RWPE2 (cell line): ENCODE data around the gene AIPL1.

Experiments used
- ATAC-seq: fragments of 200-7000 bp; cut with Tn5 transposase; 3 replicates; pipeline ENCODE4 v1.9.1; 2021; ENCODE audit warnings: low read depth
- DNase-seq: peaks from one replicate; pipeline ENCODE4 v3.0.0-alpha.2; 2020; ENCODE audit warnings: low spot score
- H3K27ac ChIP-seq: fragments of 450-650 bp; 2 replicates; pipeline ENCODE4 v1.5.1; 2017; ENCODE audit warnings: mild to moderate bottlenecking; ENCODE audit not compliant: poor library complexity, severe bottlenecking
- H3K27me3 ChIP-seq: fragments of 250-450 bp; sonication (Bioruptor Pico); 2 replicates; pipeline ENCODE4 v1.5.1; 2021; ENCODE audit warnings: mild to moderate bottlenecking, moderate library complexity; ENCODE audit not compliant: insufficient read depth, poor library complexity, severe bottlenecking
- H3K36me3 ChIP-seq: fragments of 250-450 bp; sonication (Bioruptor Pico); 2 replicates; pipeline ENCODE4 v1.5.1; 2020; ENCODE audit warnings: low read depth, mild to moderate bottlenecking, moderate library complexity
- H3K4me1 ChIP-seq: fragments of 250-450 bp; sonication (Bioruptor Pico); 2 replicates; pipeline ENCODE4 v1.5.1; 2021; ENCODE audit warnings: mild to moderate bottlenecking, moderate library complexity; ENCODE audit not compliant: insufficient read depth, poor library complexity, severe bottlenecking
- H3K4me3 ChIP-seq: fragments of 250-450 bp; sonication (Bioruptor Pico); 2 replicates; pipeline ENCODE4 v1.5.1; 2021; ENCODE audit warnings: mild to moderate bottlenecking, moderate library complexity; ENCODE audit not compliant: severe bottlenecking
- H3K9me3 ChIP-seq: fragments of 250-450 bp; sonication (Bioruptor Pico); 2 replicates; pipeline ENCODE4 v1.5.1; 2021; ENCODE audit warnings: mild to moderate bottlenecking, moderate library complexity; ENCODE audit not compliant: severe bottlenecking
- CTCF ChIP-seq: fragments of 450-650 bp; IDR thresholded peaks from one replicate; pipeline ENCODE4 v1.5.1; 2017; ENCODE audit warnings: mild to moderate bottlenecking, moderate library complexity; ENCODE audit not compliant: poor library complexity, severe bottlenecking

The AIPL1 gene

GRCh38 chr17:6455321-6455705 lies 20.4 kb upstream of the AIPL1 start:
- no peak for DNase-seq
- Histone ChIP-seq H3K27ac (no peak overlapping the region), H3K36me3 (0 out of 2 replicates have a peak, but pooled peaks cover 1% of the 10 kb centered on the region), H3K4me1 (peaks cover 7% of the 10 kb centered on the region), H3K27me3 (no peaks in the 10 kb centered on the region), H3K9me3 (no peaks in the 10 kb centered on the region), H3K4me3 (no peak overlapping the region)
- TF ChIP-seq CTCF = no peak
- no peak for ATAC-seq

- Histone ChIP-seq H3K27me3 (no peaks in the 10 kb centered on the region), H3K9me3 (no peaks in the 10 kb centered on the region), H3K36me3 (peaks cover 4% of the 10 kb centered on the region; the same call in 1 of the 2 replicates), H3K27ac (no peak overlapping the region), H3K4me1 (peaks cover 7% of the 10 kb centered on the region), H3K4me3 (no peak overlapping the region)
- no peak for DNase-seq
- no peak for ATAC-seq
- no peak for TF ChIP-seq CTCF
Measured at GRCh38 chr17:6454495-6455320, 19.8 kb upstream of the AIPL1 start.

GRCh38 chr17:6453279-6454024 lies 18.5 kb upstream of the AIPL1 start:
- peaks cover 16% of the 10 kb centered on the region; the same call in 1 of the 2 replicates for H3K36me3 ChIP-seq
- no peak for TF ChIP-seq CTCF
- ATAC-seq = no peak

GRCh38 chr17:6452471-6453266 lies 17.7 kb upstream of the AIPL1 start:
- Histone ChIP-seq H3K4me3 (no peak overlapping the region), H3K27ac (no peak overlapping the region), H3K27me3 (no peaks in the 10 kb centered on the region), H3K36me3 (peaks cover 16% of the 10 kb centered on the region; the same call in 1 of the 2 replicates), H3K4me1 (peaks cover 7% of the 10 kb centered on the region), H3K9me3 (no peaks in the 10 kb centered on the region)
- no peak for TF ChIP-seq CTCF
- no peak for ATAC-seq
- DNase-seq = no peak

More at GRCh38 chr17:6453279-6454024, 18.5 kb upstream of the AIPL1 start:
- no peak overlapping the region for H3K27ac ChIP-seq
- H3K4me3 ChIP-seq = no peak overlapping the region
- no peaks in the 10 kb centered on the region for H3K27me3 ChIP-seq
- H3K9me3 ChIP-seq = no peaks in the 10 kb centered on the region
- H3K4me1 ChIP-seq = peaks cover 7% of the 10 kb centered on the region
- no peak for DNase-seq
